Superior temporal gyrus (tissue), 1 donor: ENCODE data around the gene UBXN6.

Experiments used
- DNase-seq: peaks from one replicate; pipeline ENCODE4 v3.0.0-alpha.2; 2016; ENCODE audit errors: extremely low spot score

Gene UBXN6

GRCh38 chr19:4493104-4493928 is 35.7 kb upstream of the UBXN6 start:
- DNase-seq = no peak

GRCh38 chr19:4492337-4493103 is 34.9 kb upstream of the UBXN6 start:
- no peak for DNase-seq

- DNase-seq = no peak
Observed at GRCh38 chr19:4491446-4491845, 33.9 kb upstream of the UBXN6 start.

GRCh38 chr19:4488496-4488895 is 30.9 kb upstream of the UBXN6 start:
- DNase-seq = no peak

- no peak for DNase-seq
Observed at GRCh38 chr19:4487572-4487971, 30.0 kb upstream of the UBXN6 start.

- no peak for DNase-seq
Observed at GRCh38 chr19:4483385-4483784, 25.8 kb upstream of the UBXN6 start.

GRCh38 chr19:4482721-4483364 is 25.2 kb upstream of the UBXN6 start:
- no peak for DNase-seq

- no peak for DNase-seq
Observed at GRCh38 chr19:4477034-4477801, 19.6 kb upstream of the UBXN6 start.

GRCh38 chr19:4474514-4475022 is 17.0 kb upstream of the UBXN6 start:
- DNase-seq = peak; percentile 64

GRCh38 chr19:4473763-4474513 is 16.3 kb upstream of the UBXN6 start:
- no peak for DNase-seq

GRCh38 chr19:4473011-4473762 is 15.6 kb upstream of the UBXN6 start:
- DNase-seq = no peak

- DNase-seq = no peak
Observed at GRCh38 chr19:4472174-4472974, 14.8 kb upstream of the UBXN6 start, which contains the start of gene HDGFL2. Gene HDGFL2, plus strand, starts transcription at chr19:4472297. Its CDS starts 54 bp downstream, at chr19:4472351.

- peak; percentile 100 for DNase-seq
Observed at GRCh38 chr19:4471403-4472173, 14.0 kb upstream of the UBXN6 start.

GRCh38 chr19:4467835-4468234 is 10.2 kb upstream of the UBXN6 start:
- no peak for DNase-seq

- no peak for DNase-seq
Observed at GRCh38 chr19:4464815-4465581, 7.4 kb upstream of the UBXN6 start.

- DNase-seq = no peak
Observed at GRCh38 chr19:4456843-4457653, 546 bp downstream of the UBXN6 start.

GRCh38 chr19:4456476-4456842 is 1.1 kb downstream of the UBXN6 start:
- DNase-seq = peak; percentile 37
